ENCODE measurements around the gene PCNX3. TPM values are rescaled to one million over a fixed set of nuclear protein-coding genes. Genes with fewer than 3 reads are reported as not detected.

The PCNX3 gene
- total RNA-seq, 1 donor, result 27.9 TPM

DNA sequence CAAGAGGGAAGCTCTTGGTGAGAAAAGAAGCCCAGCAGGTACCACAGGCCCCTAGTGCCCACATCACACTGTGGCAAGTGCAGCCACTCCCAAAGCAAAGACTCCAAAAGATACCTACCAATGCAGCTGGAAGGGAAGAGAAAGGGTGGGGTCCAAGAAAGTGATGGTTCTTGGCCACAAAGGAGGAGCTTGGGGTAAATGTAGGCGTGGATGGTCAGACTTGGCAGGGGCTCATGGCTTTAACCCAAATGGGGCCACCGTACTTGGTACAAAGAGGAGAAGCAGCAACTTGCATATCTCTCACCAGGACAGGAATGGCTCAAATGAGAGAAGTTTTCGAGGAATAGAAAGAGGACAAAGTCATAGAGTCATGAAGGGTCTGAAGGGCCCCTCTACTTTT lies 6.3 kb upstream of the PCNX3 start:
- no peak for DNase-seq (ENCODE audit: insufficient read length, low spot score, missing footprints)
- Histone ChIP-seq H3K36me3 (ENCODE audit: insufficient read depth, low read length) (peaks cover 25% of the 10 kb centered on the region), H3K79me2 (ENCODE audit: insufficient read depth, low read length) (peaks cover 57% of the 10 kb centered on the region), H3K4me1 (ENCODE audit: insufficient read depth, low read length) (peaks cover 33% of the 10 kb centered on the region), H3K4me2 (ENCODE audit: insufficient read depth, low read length) (no peak overlapping the region), H4K20me1 (ENCODE audit: insufficient read depth, low read length) (peaks cover 52% of the 10 kb centered on the region), H3K9me3 (ENCODE audit: low read depth, low read length) (no peaks in the 10 kb centered on the region), H3K4me3 (ENCODE audit: insufficient read depth, low read length) (no peak overlapping the region), H3K27ac (ENCODE audit: low read depth, low read length) (no peak overlapping the region), H3K27me3 (ENCODE audit: insufficient read depth, low read length) (no peaks in the 10 kb centered on the region), H2AFZ (ENCODE audit: low read length) (no peak overlapping the region)
- no peak for TF ChIP-seq CTCF (IDR thresholded peaks at IDR 0.05; ENCODE audit: extremely low read depth, low read depth, low read length)

DNA sequence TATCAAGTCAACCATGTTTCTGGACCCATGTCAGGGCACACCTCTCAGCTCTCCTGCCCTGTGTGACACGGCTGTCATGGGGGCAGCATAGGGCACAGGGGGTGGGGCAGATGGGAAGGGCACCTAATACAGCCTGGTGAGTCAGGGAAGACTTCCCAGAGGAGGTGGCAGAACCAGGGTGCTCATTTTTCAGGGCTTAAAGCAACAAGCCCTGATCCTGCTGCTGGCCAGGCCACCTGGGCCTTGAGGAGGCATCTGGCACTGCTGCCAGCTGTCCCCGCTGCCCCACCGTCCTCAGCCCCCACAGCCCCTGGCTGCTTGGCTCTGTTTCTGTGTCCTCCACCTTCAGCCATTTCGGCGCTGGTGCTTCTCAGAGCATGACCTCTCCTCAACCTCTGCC lies 5.9 kb upstream of the PCNX3 start:
- Histone ChIP-seq H3K4me2 (ENCODE audit: insufficient read depth, low read length) (no peak overlapping the region), H3K79me2 (ENCODE audit: insufficient read depth, low read length) (peaks cover 62% of the 10 kb centered on the region)

DNA sequence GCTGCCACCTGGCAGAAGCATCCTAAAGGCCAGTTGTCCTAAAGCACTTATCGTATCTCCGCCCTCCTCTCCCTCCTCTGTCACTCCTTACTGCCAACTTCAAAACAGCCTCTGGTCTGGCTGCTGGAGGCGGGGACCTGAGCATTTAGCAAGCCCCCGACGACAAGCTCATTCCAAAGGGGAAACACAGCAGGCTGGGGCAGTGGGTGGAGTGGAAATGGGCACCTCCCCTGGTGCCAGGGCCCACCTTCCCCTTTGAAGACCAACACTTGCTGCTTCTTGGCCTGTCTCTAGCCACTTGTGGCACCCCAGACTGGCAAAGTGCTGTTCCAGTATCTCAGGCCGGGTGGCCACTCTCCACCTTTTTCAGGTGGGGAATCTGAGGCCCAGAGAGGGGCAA lies 5.2 kb upstream of the PCNX3 start:
- peaks cover 50% of the 10 kb centered on the region for H4K20me1 ChIP-seq (ENCODE audit: insufficient read depth, low read length)
- no peak overlapping the region for H3K4me3 ChIP-seq (ENCODE audit: insufficient read depth, low read length)
- no peak overlapping the region for H3K27ac ChIP-seq (ENCODE audit: low read depth, low read length)
- no peak overlapping the region for H3K4me2 ChIP-seq (ENCODE audit: insufficient read depth, low read length)
- H3K4me1 ChIP-seq (ENCODE audit: insufficient read depth, low read length), result peaks cover 33% of the 10 kb centered on the region
- no peaks in the 10 kb centered on the region for H3K27me3 ChIP-seq (ENCODE audit: insufficient read depth, low read length)
- no peaks in the 10 kb centered on the region for H3K9me3 ChIP-seq (ENCODE audit: low read depth, low read length)
- DNase-seq (ENCODE audit: insufficient read length, low spot score, missing footprints), result no peak
- no peak for TF ChIP-seq CTCF (IDR thresholded peaks at IDR 0.05; ENCODE audit: extremely low read depth, low read depth, low read length)
- peaks cover 18% of the 10 kb centered on the region for H3K36me3 ChIP-seq (ENCODE audit: insufficient read depth, low read length)
- no peak overlapping the region for H2AFZ ChIP-seq (ENCODE audit: low read length)
- H3K79me2 ChIP-seq (ENCODE audit: insufficient read depth, low read length), result peaks cover 66% of the 10 kb centered on the region

More for the DNA sequence above, 5.9 kb upstream of the PCNX3 start:
- peaks cover 33% of the 10 kb centered on the region for H3K4me1 ChIP-seq (ENCODE audit: insufficient read depth, low read length)
- peaks cover 52% of the 10 kb centered on the region for H4K20me1 ChIP-seq (ENCODE audit: insufficient read depth, low read length)
- H3K9me3 ChIP-seq (ENCODE audit: low read depth, low read length), result no peaks in the 10 kb centered on the region
- no peak for TF ChIP-seq CTCF (IDR thresholded peaks at IDR 0.05; ENCODE audit: extremely low read depth, low read depth, low read length)
- no peaks in the 10 kb centered on the region for H3K27me3 ChIP-seq (ENCODE audit: insufficient read depth, low read length)
- H3K4me3 ChIP-seq (ENCODE audit: insufficient read depth, low read length), result no peak overlapping the region
- no peak for DNase-seq (ENCODE audit: insufficient read length, low spot score, missing footprints)
- no peak overlapping the region for H2AFZ ChIP-seq (ENCODE audit: low read length)
- H3K36me3 ChIP-seq (ENCODE audit: insufficient read depth, low read length), result peaks cover 24% of the 10 kb centered on the region
- no peak overlapping the region for H3K27ac ChIP-seq (ENCODE audit: low read depth, low read length)

DNA sequence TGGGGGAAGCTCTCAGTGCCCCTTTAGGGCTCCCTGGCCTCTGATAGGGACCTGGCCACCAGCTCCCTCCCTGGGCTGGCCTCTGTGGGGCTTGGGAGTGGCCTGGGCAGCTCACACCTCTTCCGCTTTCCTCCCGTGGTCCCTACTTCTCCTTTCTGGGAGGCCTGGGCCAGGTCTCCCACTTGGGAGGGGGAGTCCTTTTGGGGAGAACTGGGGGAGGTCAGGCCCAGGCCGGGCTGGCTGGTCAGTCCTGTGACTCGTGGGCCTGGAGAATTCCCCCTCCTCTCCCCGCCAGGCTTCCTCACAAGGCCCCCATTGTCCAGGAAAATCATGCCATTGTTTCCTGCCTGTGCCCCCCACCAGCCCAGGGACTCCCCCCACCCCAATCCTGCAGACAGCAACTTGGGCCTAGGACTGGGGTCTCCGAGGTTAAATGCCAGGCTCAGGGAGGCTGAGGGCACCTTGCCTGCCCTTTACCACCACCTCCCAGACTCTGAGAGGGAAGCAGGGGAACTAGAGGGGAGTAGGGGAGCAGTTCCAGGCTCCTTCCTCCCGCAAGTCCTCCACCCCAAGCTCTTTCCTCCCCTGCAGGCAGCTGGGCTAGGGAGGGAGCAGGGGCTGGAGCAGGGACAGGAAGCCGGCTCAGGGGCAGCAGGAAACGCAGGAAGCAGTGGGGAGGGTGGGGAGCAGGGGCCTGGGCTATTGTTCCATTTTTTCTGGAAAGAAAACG lies 4.4 kb upstream of the PCNX3 start:
- H3K27ac ChIP-seq (ENCODE audit: low read depth, low read length), result no peak overlapping the region
- DNase-seq (ENCODE audit: insufficient read length, low spot score, missing footprints), result no peak
- H2AFZ ChIP-seq (ENCODE audit: low read length), result no peak overlapping the region
- peaks cover 72% of the 10 kb centered on the region for H3K79me2 ChIP-seq (ENCODE audit: insufficient read depth, low read length)
- no peaks in the 10 kb centered on the region for H3K27me3 ChIP-seq (ENCODE audit: insufficient read depth, low read length)
- H3K4me3 ChIP-seq (ENCODE audit: insufficient read depth, low read length), result no peak overlapping the region
- no peak for TF ChIP-seq CTCF (IDR thresholded peaks at IDR 0.05; ENCODE audit: extremely low read depth, low read depth, low read length)
- peaks cover 13% of the 10 kb centered on the region for H3K36me3 ChIP-seq (ENCODE audit: insufficient read depth, low read length)
- no peaks in the 10 kb centered on the region for H3K9me3 ChIP-seq (ENCODE audit: low read depth, low read length)
- H3K4me2 ChIP-seq (ENCODE audit: insufficient read depth, low read length), result no peak overlapping the region
- peaks cover 33% of the 10 kb centered on the region for H3K4me1 ChIP-seq (ENCODE audit: insufficient read depth, low read length)
- H4K20me1 ChIP-seq (ENCODE audit: insufficient read depth, low read length), result peaks cover 50% of the 10 kb centered on the region
